ENCODE data around the gene RAB6A. TPM values are rescaled to one million over a fixed set of nuclear protein-coding genes. Genes with fewer than 3 reads are reported as not detected.
"Not testable (repeated sequence)": the region's sequence is repeated elsewhere in the genome, so short reads cannot be mapped to it uniquely, and the experiment has no call there.

Gene RAB6A
- polyA plus RNA-seq, 2 donors = 59.4 to 73.2 TPM

- not testable (repeated sequence) for H3K27ac ChIP-seq (ENCODE audit: low read depth in 2 of 2, low read length in 1 of 2); H3K27me3 ChIP-seq (ENCODE audit: control insufficient read depth in 1 of 2, insufficient read depth in 2 of 2, low read length in 2 of 2); H3K4me3 ChIP-seq (ENCODE audit: low read depth in 1 of 2, low read length in 2 of 2); H3K4me1 ChIP-seq (ENCODE audit: control insufficient read depth in 2 of 2, insufficient read depth in 2 of 2, low read length in 1 of 2); H3K36me3 ChIP-seq (ENCODE audit: control insufficient read depth in 2 of 2, insufficient read depth in 2 of 2, low read length in 1 of 2); H3K9me3 ChIP-seq (ENCODE audit: control insufficient read depth in 2 of 2, insufficient read depth in 1 of 2, low read depth in 1 of 2, low read length in 1 of 2)
- 93 to 94% methylated on average over 7 of the region's 7 CpGs for WGBS, 2 donors
Measured at GRCh38 chr11:73770811-73771210, 9.9 kb upstream of the RAB6A start.

DNA sequence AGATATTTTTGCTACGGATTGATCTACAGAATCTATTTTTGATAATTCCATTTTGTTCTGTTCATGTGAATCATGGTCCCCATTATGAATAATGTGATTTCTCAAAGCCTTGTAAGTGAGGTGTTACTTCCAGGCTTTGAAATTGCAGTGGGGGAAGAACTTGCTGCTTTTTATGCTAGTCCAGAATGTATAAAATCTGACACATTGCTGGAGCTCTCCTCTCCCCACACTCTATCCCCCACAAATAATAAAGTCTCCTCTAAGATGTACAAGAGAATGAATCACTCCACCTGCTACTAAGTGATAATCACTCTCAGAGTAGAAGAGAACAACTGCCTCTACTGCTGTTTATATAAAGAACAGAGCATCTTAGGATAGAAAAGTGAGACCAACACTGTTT is 5.9 kb upstream of the RAB6A start:
- Histone ChIP-seq H3K27ac (ENCODE audit: low read depth in 2 of 2, low read length in 1 of 2) (no peak overlapping the region), H3K4me3 (ENCODE audit: low read depth in 1 of 2, low read length in 2 of 2) (no peak overlapping the region), H3K9me3 (ENCODE audit: control insufficient read depth in 2 of 2, insufficient read depth in 1 of 2, low read depth in 1 of 2, low read length in 1 of 2) (no peaks in the 10 kb centered on the region), H3K36me3 (ENCODE audit: control insufficient read depth in 2 of 2, insufficient read depth in 2 of 2, low read length in 1 of 2) (no peaks in the 10 kb centered on the region), H3K4me1 (ENCODE audit: control insufficient read depth in 2 of 2, insufficient read depth in 2 of 2, low read length in 1 of 2) (no peaks in the 10 kb centered on the region), H3K27me3 (ENCODE audit: control insufficient read depth in 1 of 2, insufficient read depth in 2 of 2, low read length in 2 of 2) (no peaks in the 10 kb centered on the region)
- 46 to 51% methylated on average over 1 of the region's 1 CpG for WGBS, 2 donors

- no peak overlapping the region for H3K27ac ChIP-seq (ENCODE audit: low read depth in 2 of 2, low read length in 1 of 2)
- no peaks in the 10 kb centered on the region for H3K27me3 ChIP-seq (ENCODE audit: control insufficient read depth in 1 of 2, insufficient read depth in 2 of 2, low read length in 2 of 2)
- H3K4me1 ChIP-seq (ENCODE audit: control insufficient read depth in 2 of 2, insufficient read depth in 2 of 2, low read length in 1 of 2) = peaks cover 0 to 2% of the 10 kb centered on the region in 2 donors
- no peaks in the 10 kb centered on the region for H3K9me3 ChIP-seq (ENCODE audit: control insufficient read depth in 2 of 2, insufficient read depth in 1 of 2, low read depth in 1 of 2, low read length in 1 of 2)
- H3K36me3 ChIP-seq (ENCODE audit: control insufficient read depth in 2 of 2, insufficient read depth in 2 of 2, low read length in 1 of 2) = no peaks in the 10 kb centered on the region
- H3K4me3 ChIP-seq (ENCODE audit: low read depth in 1 of 2, low read length in 2 of 2) = no peak overlapping the region
Measured at GRCh38 chr11:73762732-73763131, 1.9 kb upstream of the RAB6A start.

GRCh38 chr11:73761403-73761945 is 600 bp upstream of the RAB6A start:
- peaks cover 0 to 2% of the 10 kb centered on the region in 2 donors for H3K4me1 ChIP-seq (ENCODE audit: control insufficient read depth in 2 of 2, insufficient read depth in 2 of 2, low read length in 1 of 2)
- H3K27ac ChIP-seq (ENCODE audit: low read depth in 2 of 2, low read length in 1 of 2) = peak overlapping the region; percentile 83 to 96
- H3K36me3 ChIP-seq (ENCODE audit: control insufficient read depth in 2 of 2, insufficient read depth in 2 of 2, low read length in 1 of 2) = no peaks in the 10 kb centered on the region
- peak overlapping the region in 1 of 2 donors; percentile 38 for H3K4me3 ChIP-seq (ENCODE audit: low read depth in 1 of 2, low read length in 2 of 2)
- no peaks in the 10 kb centered on the region for H3K27me3 ChIP-seq (ENCODE audit: control insufficient read depth in 1 of 2, insufficient read depth in 2 of 2, low read length in 2 of 2)
- H3K9me3 ChIP-seq (ENCODE audit: control insufficient read depth in 2 of 2, insufficient read depth in 1 of 2, low read depth in 1 of 2, low read length in 1 of 2) = no peaks in the 10 kb centered on the region
- WGBS, 2 donors = 47 to 49% methylated on average over 16 of the region's 16 CpGs

DNA sequence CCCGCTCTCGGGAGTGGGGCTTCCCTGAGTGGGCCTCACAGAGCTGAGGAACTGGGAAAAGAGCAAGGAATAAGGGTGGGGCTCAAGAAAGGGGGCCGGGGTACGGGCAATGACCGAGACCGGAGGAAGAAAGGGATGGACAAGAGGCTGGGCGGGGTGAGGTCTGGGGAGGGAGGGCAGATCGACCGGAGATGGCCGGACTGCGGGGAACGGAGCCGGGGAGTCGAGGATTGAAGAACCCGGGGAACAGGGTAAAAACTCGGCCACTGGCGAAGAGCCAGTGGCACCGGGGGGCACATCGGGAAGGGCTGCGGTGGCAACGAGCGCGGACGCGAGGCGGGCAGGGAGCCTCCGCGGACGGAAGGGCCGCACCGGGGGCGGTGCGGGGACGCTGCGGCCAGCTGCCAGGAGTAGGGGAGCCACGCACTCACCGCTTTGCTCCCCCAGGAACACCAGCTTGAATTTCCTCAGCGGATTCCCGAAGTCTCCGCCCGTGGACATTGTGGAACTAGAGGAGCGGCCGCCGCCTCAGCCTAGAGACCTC is 667 bp downstream of the RAB6A start:
- Histone ChIP-seq H3K4me3 (ENCODE audit: low read depth in 1 of 2, low read length in 2 of 2) (peak overlapping the region; percentile 87 to 93), H3K36me3 (ENCODE audit: control insufficient read depth in 2 of 2, insufficient read depth in 2 of 2, low read length in 1 of 2) (no peaks in the 10 kb centered on the region), H3K27ac (ENCODE audit: low read depth in 2 of 2, low read length in 1 of 2) (peak overlapping the region; percentile 95 to 96), H3K27me3 (ENCODE audit: control insufficient read depth in 1 of 2, insufficient read depth in 2 of 2, low read length in 2 of 2) (no peaks in the 10 kb centered on the region), H3K4me1 (ENCODE audit: control insufficient read depth in 2 of 2, insufficient read depth in 2 of 2, low read length in 1 of 2) (peaks cover 0 to 2% of the 10 kb centered on the region in 2 donors), H3K9me3 (ENCODE audit: control insufficient read depth in 2 of 2, insufficient read depth in 1 of 2, low read depth in 1 of 2, low read length in 1 of 2) (no peaks in the 10 kb centered on the region)
- WGBS, 2 donors = 0 to 1% methylated on average over 35 to 44 of the region's 44 CpGs

DNA sequence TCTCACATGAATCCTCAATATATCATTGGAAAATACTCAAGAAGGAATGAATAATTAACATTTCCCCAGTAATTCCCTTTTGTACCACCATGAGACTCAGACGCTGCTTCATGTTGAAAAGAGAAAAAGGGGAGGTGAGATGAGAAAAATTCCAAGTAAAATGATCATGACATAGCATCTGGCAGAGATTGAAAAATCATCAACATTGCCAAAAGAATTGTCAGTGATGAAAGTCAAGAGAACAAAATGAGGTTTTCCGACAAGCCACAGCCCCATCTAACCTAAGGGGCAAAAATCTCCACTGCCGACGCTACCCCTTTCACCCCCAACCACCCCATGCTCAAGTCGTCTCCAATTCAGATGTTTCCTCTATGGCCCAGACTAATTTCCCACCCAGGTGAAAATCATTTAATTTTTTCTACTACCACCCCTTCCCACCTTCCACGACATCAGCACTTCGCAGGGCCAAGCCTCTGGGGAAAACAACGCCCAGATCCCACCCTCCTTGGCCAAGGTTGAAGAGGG is 1.2 kb downstream of the RAB6A start:
- 1% methylated on average over 8 of the region's 8 CpGs for WGBS, 2 donors
- H3K27me3 ChIP-seq (ENCODE audit: control insufficient read depth in 1 of 2, insufficient read depth in 2 of 2, low read length in 2 of 2) = no peaks in the 10 kb centered on the region
- H3K27ac ChIP-seq (ENCODE audit: low read depth in 2 of 2, low read length in 1 of 2) = peak overlapping the region; percentile 95 to 96
- peak overlapping the region; percentile 87 to 93 for H3K4me3 ChIP-seq (ENCODE audit: low read depth in 1 of 2, low read length in 2 of 2)
- H3K4me1 ChIP-seq (ENCODE audit: control insufficient read depth in 2 of 2, insufficient read depth in 2 of 2, low read length in 1 of 2) = peaks cover 0 to 2% of the 10 kb centered on the region in 2 donors
- no peaks in the 10 kb centered on the region for H3K9me3 ChIP-seq (ENCODE audit: control insufficient read depth in 2 of 2, insufficient read depth in 1 of 2, low read depth in 1 of 2, low read length in 1 of 2)
- H3K36me3 ChIP-seq (ENCODE audit: control insufficient read depth in 2 of 2, insufficient read depth in 2 of 2, low read length in 1 of 2) = no peaks in the 10 kb centered on the region

DNA sequence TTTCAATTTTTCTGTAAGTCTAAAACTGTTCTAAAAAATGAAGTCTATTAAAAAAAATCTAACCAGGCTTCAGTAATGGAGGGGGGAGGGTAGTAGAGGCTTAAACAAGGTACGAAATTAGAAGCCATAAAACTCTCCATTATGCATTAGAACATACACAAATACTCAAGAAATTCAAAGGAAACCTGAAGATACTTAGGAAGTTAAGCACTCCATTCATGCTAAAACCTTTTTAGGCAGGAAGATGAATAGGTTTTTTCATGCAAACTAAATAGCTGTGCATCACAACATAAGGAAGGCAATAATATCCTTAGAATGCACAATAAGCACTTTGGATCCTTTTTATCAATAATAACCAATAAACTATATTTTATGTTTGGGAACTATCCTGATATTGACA is 2.4 kb downstream of the RAB6A start:
- Histone ChIP-seq H3K4me3 (ENCODE audit: low read depth in 1 of 2, low read length in 2 of 2) (peak overlapping the region in 1 of 2 donors; percentile 87), H3K4me1 (ENCODE audit: control insufficient read depth in 2 of 2, insufficient read depth in 2 of 2, low read length in 1 of 2) (peaks cover 0 to 2% of the 10 kb centered on the region in 2 donors), H3K36me3 (ENCODE audit: control insufficient read depth in 2 of 2, insufficient read depth in 2 of 2, low read length in 1 of 2) (no peaks in the 10 kb centered on the region), H3K27ac (ENCODE audit: low read depth in 2 of 2, low read length in 1 of 2) (no peak overlapping the region), H3K9me3 (ENCODE audit: control insufficient read depth in 2 of 2, insufficient read depth in 1 of 2, low read depth in 1 of 2, low read length in 1 of 2) (no peaks in the 10 kb centered on the region), H3K27me3 (ENCODE audit: control insufficient read depth in 1 of 2, insufficient read depth in 2 of 2, low read length in 2 of 2) (no peaks in the 10 kb centered on the region)
- 31 to 43% methylated on average over 1 of the region's 1 CpG for WGBS, 2 donors

GRCh38 chr11:73757598-73757997 is 3.3 kb downstream of the RAB6A start:
- Histone ChIP-seq H3K27me3 (ENCODE audit: control insufficient read depth in 1 of 2, insufficient read depth in 2 of 2, low read length in 2 of 2) (no peaks in the 10 kb centered on the region), H3K36me3 (ENCODE audit: control insufficient read depth in 2 of 2, insufficient read depth in 2 of 2, low read length in 1 of 2) (no peaks in the 10 kb centered on the region), H3K4me3 (ENCODE audit: low read depth in 1 of 2, low read length in 2 of 2) (no peak overlapping the region), H3K4me1 (ENCODE audit: control insufficient read depth in 2 of 2, insufficient read depth in 2 of 2, low read length in 1 of 2) (peaks cover 0 to 2% of the 10 kb centered on the region in 2 donors), H3K9me3 (ENCODE audit: control insufficient read depth in 2 of 2, insufficient read depth in 1 of 2, low read depth in 1 of 2, low read length in 1 of 2) (no peaks in the 10 kb centered on the region), H3K27ac (ENCODE audit: low read depth in 2 of 2, low read length in 1 of 2) (no peak overlapping the region)
- WGBS, 2 donors = 56 to 74% methylated on average over 5 of the region's 5 CpGs

DNA sequence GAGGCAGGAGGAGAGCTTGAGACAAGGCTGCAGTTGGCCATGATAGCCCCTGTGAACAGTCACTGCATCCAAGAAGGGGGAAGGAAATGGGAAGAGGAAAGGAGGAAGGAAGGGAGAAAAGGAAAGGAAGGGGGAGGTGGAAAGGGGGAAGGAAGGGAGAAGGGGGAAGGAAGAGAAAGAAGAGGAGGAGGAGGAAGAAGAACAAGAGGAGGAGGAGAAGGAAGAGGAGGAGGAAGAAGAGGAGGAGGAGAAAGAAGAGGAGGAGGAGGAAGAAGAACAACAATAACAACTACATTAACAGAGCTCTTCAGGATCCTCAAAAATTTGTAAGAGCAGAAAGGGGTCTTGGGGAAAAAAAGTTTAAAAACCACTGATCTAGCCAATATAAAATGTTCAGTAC is 5.2 kb downstream of the RAB6A start:
- no peaks in the 10 kb centered on the region for H3K4me1 ChIP-seq (ENCODE audit: control insufficient read depth in 2 of 2, insufficient read depth in 2 of 2, low read length in 1 of 2)
- no peak overlapping the region for H3K27ac ChIP-seq (ENCODE audit: low read depth in 2 of 2, low read length in 1 of 2)
- no peaks in the 10 kb centered on the region for H3K9me3 ChIP-seq (ENCODE audit: control insufficient read depth in 2 of 2, insufficient read depth in 1 of 2, low read depth in 1 of 2, low read length in 1 of 2)
- H3K27me3 ChIP-seq (ENCODE audit: control insufficient read depth in 1 of 2, insufficient read depth in 2 of 2, low read length in 2 of 2) = no peaks in the 10 kb centered on the region
- no peak overlapping the region for H3K4me3 ChIP-seq (ENCODE audit: low read depth in 1 of 2, low read length in 2 of 2)
- H3K36me3 ChIP-seq (ENCODE audit: control insufficient read depth in 2 of 2, insufficient read depth in 2 of 2, low read length in 1 of 2) = no peaks in the 10 kb centered on the region

GRCh38 chr11:73753938-73754337 is 6.9 kb downstream of the RAB6A start:
- Histone ChIP-seq H3K4me1 (ENCODE audit: control insufficient read depth in 2 of 2, insufficient read depth in 2 of 2, low read length in 1 of 2) (no peaks in the 10 kb centered on the region), H3K27ac (ENCODE audit: low read depth in 2 of 2, low read length in 1 of 2) (no peak overlapping the region), H3K27me3 (ENCODE audit: control insufficient read depth in 1 of 2, insufficient read depth in 2 of 2, low read length in 2 of 2) (no peaks in the 10 kb centered on the region), H3K36me3 (ENCODE audit: control insufficient read depth in 2 of 2, insufficient read depth in 2 of 2, low read length in 1 of 2) (no peaks in the 10 kb centered on the region), H3K9me3 (ENCODE audit: control insufficient read depth in 2 of 2, insufficient read depth in 1 of 2, low read depth in 1 of 2, low read length in 1 of 2) (no peaks in the 10 kb centered on the region), H3K4me3 (ENCODE audit: low read depth in 1 of 2, low read length in 2 of 2) (no peak overlapping the region)
- WGBS, 2 donors = 90% methylated on average over 1 of the region's 1 CpG

Data from esophagus (tissue), 2 donors.